HG02798 (cell line): ENCODE results near the gene USP15.
"Not testable (repeated sequence)": the region's sequence is repeated elsewhere in the genome, so short reads cannot be mapped to it uniquely, and the experiment has no call there.

Experiments used
- ATAC-seq: cut with Tn5 transposase; IDR thresholded peaks from one replicate; pipeline ENCODE4 v1.9.1; 2021; ENCODE audit warnings: mild to moderate bottlenecking; ENCODE audit not compliant: unreplicated experiment, poor library complexity

Gene USP15

DNA sequence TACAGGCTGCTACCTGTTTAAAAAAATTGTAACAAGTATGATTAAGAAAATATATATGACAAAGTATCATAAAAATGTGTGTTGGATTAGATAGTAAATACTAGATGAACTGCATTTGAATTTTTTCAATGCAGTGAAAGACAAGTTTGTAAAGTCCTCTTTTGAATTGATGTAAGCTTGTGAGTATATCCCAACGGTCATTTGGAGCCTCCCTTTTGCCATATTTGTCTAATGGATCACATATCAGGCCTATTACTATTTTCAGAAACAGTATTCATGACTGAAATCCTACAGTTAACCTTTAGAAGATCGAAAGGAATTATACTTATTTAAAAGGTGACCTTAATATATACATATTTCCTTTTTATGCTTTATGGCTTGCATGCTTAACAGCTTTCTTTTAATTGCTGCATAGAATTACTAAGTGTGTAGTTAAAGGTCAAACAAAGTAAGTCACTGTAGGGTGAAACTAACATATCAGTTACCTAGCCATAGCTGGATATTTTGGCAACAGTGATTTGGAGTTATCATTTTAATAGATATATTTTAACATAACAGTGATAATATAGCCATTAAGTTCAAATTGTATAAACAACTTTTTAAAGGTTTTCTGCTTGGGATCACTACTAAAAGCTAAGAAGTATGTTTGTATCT is 53.6 kb downstream of the USP15 start:
- no peak for ATAC-seq

DNA sequence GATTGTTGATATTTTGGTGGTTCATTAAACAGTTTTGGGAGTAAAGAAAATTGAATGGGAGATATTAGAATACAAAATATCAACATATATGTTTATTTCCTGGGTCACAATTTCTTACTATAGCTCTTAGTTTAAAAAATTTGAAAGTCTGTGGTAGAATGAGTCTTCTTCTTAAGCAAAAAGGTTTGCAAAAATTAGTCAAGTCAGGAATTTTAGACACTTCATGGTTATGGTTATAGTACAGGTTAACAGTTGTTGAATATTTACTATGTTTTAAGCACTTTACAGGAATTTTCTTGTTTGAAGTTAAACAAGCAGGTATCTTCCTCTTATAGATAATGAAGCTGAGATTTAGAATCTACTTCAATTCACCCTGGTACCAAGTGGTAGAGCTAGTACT is 56.8 kb downstream of the USP15 start:
- no peak for ATAC-seq

DNA sequence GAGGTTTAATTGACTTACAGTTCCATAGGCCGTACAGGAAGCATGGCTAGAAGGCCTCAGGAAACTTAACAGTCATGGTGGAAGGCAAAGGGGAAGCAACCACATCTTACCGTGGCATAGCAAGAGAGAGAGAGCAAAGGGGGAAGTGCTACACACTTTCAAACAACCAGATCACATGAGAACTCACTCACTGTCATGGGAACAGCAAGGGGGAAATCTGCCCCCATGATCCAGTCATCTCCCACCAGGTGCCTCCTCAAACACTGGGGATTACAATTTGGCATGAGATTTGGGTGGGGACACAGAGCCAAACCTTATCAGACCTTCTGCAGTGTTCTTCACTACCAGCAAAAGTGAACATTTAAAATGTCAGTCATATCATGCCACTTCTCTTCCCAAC is 58.9 kb downstream of the USP15 start:
- ATAC-seq, result no peak

DNA sequence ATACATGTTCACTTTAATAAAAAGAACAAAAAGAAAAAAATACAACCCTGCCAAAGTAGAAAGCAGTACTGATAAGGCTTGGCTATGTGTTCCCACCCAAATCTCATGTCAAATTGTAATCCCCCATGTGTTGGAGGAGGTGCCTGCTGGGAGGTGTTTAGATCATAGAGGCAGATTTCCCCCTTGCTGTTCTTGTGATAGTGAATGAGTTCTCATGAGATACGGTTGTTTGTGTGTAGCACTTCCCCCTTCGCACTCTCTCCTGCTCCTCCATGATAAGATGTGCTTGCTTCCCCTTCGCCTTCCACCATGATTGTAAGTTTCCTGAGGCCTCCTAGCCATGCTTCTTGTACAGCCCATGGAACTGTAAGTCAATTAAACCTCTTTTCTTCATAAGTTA is 59.9 kb downstream of the USP15 start:
- ATAC-seq, result no peak

DNA sequence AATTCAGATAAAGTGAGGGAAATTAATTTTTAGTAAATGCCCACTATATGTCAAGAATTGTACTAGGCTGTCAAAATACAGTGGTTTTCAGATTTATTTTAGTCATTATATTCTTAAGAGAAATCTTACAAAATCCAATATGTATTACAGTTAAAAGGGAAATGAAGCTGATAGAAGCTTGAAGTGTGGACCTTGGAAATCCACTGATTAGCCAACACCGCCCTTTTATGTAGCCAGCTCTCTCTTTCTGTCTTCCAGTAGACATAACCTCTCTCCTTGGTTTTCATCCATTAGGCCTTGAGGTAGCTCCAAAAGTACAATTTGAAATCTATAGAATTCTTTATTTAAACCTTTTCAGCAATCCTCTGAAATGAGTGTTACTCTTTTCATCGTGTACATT is 63.2 kb downstream of the USP15 start:
- ATAC-seq, result no peak

DNA sequence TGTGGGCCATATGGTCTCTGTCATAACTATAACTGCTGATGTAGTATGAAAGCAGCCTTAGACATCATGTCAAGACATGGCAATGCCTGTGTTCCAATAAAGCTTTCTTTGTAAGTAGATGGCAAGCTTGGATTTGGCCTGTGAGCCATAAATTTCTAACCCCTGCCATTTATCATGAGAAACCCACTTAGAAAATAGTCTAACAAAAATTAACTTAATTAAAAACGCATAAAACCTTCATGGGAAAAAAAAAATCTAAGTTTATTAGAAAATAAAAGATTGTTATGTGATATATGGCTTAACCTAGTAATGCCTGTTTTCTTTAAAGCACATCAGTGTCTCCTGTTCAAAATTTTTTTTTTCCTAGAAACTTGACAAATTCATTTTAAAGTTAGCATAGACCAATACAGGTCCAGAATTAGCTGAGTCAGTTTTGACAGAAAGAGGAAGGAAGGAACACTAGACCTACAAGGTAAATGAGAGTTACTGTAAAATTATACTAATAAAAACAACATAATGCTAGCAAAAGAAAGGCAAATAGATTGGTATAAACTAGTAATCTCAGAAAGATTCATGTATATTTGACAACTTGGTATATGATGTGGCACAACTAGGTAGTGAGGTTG is 68.2 kb downstream of the USP15 start:
- ATAC-seq, result no peak

DNA sequence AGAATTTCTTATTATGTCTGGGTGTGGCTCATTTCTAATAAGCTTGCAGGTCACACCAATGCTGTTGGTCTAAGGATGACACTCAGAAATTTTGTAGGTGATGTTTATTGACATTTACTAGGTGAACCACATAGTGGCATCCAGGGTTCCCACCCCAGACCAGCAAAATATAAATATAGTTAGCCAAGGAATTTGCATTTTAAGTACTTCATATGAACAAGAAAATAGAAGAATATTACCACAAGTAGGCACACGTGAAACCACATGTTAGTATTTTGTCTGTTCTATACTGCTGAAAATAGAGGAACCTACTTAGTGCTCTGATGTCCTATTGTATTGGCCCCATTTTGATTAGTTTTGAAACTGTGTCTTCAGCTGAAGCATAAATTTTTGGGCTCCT is 71.1 kb downstream of the USP15 start:
- ATAC-seq, result peak; percentile 75

DNA sequence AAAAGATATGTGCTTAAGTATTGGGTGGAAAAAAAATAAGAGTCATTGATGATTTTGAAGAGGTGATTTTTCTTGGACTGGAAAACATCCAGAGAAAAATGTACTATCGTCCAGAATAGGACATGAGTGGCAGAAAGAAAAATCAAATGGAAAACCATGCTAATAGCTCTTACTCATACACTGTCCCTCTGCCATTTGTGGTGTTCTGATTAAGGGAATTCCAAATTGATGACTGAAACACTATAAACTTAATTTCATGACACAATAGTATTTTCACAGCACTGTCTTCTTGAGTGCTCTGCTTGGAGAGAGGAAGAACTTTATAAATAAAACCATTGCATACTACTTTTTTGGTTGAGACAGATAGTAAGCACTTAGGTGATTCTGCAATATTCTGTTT is 72.4 kb downstream of the USP15 start:
- ATAC-seq, result no peak

DNA sequence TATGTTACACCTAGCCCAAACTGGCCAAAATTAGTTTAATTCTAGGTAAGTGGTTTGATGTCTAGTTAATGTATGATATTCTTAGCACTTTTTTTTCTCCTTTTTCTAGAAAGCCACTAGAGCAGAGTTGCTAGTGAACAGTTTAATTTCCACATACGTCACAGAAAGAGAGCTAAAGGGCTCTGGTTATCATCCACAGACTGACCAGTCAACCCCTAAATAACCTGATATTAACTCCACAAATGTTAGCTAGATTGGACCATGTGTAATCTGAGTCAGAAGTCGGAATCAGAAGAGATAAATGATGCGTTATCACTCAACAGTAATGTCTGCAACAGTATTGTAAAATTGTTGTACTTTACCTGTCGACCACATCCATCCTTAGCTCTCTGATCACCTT is 74.9 kb downstream of the USP15 start:
- ATAC-seq, result no peak

DNA sequence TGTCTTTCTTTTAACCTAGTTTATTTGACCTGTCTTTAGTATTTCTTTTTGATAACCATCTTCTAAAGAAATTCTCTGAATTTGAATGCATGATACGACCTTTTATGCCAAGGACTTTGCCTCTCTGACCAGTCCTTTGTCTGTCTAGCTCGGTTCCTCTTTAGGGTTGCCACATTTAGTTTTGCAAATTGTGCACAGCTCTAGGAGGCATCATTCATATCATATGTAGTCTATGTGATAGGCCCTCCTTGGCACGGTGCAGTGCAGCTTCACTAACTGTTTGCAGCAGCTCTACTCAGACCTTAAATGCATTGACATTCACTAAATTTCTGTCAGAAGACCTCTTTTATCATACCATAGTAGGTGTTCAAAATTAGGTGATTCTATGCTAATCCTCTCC is 75.6 kb downstream of the USP15 start:
- no peak for ATAC-seq

DNA sequence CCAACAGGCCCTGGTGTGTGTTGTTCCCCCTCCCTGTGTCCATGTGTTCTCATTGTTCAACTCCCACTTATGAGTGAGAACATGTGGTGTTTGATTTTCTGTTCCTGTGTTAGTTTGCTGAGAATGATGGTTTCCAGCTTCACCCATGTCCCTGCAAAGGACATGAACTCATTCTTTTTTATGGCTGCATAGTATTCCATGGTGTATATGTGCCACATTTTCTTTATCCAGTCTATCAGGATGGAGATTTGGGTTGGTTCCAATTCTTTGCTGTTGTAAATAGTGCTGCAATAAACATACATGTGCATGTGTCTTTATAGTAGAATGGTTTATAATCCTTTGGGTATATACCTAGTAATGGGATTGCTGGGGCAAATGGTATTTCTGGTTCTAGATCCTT is 77.4 kb downstream of the USP15 start:
- ATAC-seq, result not testable (repeated sequence)

DNA sequence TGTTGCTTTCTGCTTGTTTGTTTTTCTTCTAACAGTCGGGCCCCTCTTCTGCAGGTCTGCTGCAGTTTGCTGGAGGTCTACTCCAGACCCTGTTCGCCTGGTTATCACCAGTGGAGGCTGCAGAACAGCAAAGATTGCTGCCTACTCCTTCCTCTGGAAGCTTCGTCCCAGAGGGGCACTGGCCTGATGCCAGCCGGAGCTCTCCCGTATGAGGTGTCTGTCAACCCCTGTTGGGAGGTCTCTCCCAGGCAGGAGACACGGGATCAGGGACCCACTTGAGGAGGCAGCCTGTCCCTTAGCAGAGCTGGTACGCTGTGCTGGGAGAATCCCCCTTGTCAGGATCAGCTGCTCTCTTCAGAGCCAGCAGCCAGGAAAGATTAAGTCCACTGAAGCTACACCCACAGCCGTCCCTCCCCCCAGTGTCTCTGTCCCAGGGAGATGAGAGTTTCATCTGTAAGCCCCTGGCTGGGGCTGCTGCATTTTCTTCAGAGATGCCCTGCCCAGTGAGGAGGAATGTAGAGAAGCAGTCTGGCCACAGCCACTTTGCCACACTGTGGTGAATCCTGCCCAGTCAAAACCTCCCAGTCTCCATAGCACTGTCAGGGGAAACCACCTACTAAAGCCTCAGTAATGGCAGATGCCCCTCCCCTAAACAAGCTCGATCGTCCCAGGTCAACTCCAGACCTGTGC is 82.6 kb downstream of the USP15 start:
- ATAC-seq, result not testable (repeated sequence)

DNA sequence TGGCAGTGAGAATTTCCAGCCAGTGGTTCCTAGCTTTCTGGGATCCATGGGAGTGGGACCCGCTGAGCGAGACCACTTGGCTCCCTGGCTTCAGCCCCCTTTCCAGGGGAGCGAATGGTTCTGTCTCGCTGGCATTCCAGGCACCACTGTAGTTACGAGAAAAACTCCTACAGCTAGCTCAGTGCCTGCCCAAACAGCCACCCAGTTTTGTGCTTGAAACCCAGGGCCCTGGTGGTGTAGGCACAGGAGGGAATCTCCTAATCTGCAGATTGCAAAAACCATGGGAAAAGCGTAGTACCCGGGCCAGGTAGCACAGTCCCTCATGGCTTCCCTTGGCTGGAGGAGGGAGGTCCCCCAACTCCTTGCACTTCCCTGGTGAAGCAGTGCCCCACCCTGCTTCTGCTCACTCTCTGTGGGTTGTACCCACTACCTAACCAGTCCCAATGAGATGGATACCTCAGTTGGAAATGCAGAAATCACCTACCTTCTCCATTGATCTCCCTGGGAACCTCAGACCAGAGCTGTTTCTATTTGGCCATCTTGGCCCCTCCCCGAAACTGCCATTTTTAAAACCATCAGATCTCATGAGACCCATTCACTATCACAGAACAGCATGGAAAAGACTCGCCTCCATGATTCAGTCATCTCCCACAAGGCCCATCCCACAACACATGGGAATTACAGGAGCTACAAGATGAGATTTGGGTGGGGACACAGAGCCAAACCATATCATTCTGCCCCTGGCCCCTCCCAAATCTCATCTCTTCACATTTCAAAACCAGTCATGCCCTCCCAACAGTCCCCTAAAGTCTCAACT is 83.3 kb downstream of the USP15 start:
- ATAC-seq, result not testable (repeated sequence)

DNA sequence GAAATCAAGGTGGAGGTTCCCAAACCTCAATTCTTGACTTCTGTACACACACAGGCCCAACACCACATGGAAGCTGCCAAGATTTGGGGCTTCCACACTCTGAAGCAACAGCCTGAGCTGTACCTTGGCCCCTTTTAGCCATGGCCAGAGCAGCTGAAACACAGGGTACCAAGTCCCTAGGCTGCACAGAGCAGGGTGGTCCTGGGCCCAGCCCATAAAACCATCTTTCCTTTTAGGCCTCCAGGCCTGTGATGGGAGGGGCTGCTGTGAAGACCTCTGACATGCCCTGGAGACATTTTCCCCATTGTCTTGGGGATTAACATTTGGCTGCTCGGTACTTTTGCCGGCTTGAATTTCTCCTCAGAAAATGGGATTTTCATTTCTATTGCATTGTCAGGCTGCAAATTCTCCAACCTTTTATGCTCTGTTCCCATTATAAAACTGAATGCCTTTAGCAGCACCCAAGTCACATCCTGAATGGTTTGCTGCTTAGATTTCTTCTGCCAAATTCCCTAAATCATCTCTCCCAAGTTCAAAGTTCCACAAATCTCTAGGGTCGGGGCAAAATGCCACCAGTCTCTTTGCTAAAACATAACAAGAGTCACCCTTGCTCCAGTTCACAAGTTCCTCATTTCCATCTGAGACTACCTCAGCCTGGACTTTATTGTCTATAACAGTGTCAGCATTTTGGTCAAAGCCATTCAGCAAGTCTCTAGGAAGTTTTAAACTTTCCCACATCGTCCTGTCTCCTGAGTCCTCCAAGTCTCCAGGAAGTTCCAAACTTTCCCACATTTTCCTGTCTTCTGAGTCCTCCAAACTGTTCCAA is 84.7 kb downstream of the USP15 start:
- ATAC-seq, result not testable (repeated sequence)

DNA sequence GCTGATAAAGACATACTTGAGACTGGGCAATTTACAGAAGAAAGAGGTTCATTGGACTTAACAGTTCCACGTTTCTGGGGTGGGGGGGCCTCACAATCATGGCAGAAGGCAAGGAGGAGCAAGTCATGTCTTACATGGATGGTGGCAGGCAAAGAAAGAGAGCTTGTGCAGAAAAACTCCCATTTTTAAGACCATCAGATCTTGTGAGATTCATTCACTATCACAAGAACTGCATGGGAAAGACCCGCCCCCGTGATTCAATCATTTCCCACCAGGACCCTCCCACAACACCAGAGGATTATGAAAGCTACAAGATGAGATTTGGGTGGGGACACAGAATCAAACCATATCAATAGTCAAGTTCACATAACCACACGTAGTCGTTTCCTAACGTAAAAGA is 85.5 kb downstream of the USP15 start:
- ATAC-seq, result no peak

DNA sequence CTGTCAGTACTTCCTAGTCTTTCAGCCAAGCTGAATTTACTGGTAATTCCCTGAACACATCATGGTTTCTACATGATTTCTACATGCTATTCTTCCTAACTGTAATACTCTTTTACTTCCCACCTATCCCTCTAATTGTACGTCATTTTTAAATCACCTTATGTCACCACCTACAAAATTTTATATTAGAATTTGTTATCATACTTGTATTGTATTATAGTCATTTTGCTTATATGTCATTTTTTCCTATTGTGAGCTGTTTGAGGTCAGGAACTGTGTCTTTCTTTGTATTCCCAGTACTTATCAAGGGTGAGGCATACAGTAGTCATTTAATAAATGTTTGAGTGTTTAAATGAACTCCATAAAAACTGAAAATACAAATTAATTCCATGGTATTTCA is 86.6 kb downstream of the USP15 start:
- ATAC-seq, result no peak

DNA sequence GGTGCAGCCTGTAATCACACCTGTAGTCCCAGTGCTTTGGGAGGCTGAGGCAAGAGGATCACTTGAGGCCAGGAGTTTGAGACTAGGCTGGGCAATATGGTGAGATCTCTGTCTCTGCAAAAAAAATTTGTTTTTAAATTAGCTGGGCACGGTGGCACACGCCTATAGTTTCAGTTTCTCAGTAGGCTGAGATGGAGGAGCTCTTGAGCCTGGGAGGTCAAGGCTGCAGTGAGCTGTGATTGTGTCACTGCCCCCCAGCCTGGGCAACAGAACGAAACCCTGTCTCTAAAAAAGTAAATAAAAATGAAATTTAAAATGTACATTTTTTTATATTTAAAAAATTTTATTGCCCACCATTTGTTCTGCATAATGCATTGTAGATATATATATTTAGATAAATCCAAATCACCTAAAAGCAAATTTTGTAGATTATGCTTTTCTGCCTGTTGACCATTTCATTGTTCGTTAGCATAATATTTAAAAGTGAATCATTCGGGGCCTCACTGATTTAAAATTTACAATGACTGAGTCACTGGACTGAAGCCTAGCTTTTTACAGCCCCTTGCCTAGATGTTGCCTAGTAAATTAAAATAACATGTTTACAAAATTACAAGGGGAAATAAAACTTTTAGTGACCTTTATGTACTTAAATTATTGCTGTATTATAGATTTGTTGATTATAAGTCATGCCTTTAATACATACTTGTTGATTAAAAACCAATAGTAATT is 87.9 kb downstream of the USP15 start:
- ATAC-seq, result no peak

DNA sequence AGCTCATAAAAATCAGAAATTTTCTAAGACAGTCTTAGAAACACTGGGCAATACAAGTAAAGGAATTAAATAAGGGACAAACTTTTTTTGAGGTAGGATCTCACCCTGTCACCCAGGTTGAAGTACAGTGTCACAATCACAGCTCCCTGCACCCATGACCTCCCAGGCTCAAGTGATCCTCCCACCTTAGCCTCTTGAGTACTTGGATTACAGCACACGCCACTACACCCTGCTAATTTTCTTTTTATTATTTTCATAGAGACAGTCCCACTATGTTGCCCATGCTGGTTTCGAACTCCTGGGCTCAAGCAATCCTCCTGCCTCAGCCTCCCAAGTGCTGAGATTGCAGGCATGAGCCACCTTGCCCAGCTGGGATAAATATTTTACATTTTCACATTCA is 90.3 kb downstream of the USP15 start:
- no peak for ATAC-seq

DNA sequence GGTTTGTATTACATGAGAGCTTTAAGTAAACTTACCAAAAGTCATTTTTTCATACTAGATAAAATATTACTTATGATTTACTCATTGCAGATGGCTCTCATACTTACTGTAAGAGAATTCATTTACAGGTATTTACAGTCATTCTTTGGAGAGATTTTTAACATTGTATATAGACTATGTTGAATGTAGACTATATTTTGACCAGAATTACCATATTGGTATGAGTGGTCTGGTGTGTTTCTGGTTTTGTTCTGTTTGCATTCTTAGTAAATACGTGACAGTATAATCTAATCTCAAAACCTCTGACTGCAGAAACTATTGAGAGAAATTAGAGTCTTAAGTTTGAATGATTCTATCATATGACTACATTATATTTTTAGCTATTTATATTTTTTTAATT is 91.1 kb downstream of the USP15 start:
- ATAC-seq, result no peak

DNA sequence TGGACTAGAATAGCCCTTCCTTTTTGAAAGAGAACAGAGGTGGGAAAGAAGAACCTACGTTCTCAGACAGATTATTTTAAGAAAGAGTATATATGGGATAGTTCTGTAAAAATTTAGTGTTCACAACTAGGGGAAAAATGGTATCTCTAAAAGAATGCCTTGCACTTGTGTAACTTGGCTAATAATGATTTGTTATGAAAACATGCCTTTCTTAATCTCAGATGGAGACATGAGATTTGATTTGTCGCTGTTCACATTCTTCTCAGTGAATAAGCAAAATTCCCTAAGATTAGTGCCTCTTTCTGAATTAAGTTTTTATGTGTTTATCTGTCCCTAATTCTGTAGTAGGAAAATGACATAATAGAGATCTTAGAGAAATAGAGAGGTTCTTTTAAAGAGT is 100.8 kb downstream of the USP15 start:
- no peak for ATAC-seq
